GM19463 (cell line): ENCODE results near the gene BTLA.
A peak's percentile ranks its signal among the peaks of the same experiment; 100 is the strongest.
"Not testable (repeated sequence)": the region's sequence is repeated elsewhere in the genome, so short reads cannot be mapped to it uniquely, and the experiment has no call there.

Experiments
- ATAC-seq: cut with Tn5 transposase; IDR thresholded peaks from one replicate; pipeline ENCODE4 v1.9.1; 2021; ENCODE audit warnings: mild to moderate bottlenecking, moderate library complexity; ENCODE audit not compliant: unreplicated experiment

The BTLA gene, protein sequence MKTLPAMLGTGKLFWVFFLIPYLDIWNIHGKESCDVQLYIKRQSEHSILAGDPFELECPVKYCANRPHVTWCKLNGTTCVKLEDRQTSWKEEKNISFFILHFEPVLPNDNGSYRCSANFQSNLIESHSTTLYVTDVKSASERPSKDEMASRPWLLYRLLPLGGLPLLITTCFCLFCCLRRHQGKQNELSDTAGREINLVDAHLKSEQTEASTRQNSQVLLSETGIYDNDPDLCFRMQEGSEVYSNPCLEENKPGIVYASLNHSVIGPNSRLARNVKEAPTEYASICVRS

DNA sequence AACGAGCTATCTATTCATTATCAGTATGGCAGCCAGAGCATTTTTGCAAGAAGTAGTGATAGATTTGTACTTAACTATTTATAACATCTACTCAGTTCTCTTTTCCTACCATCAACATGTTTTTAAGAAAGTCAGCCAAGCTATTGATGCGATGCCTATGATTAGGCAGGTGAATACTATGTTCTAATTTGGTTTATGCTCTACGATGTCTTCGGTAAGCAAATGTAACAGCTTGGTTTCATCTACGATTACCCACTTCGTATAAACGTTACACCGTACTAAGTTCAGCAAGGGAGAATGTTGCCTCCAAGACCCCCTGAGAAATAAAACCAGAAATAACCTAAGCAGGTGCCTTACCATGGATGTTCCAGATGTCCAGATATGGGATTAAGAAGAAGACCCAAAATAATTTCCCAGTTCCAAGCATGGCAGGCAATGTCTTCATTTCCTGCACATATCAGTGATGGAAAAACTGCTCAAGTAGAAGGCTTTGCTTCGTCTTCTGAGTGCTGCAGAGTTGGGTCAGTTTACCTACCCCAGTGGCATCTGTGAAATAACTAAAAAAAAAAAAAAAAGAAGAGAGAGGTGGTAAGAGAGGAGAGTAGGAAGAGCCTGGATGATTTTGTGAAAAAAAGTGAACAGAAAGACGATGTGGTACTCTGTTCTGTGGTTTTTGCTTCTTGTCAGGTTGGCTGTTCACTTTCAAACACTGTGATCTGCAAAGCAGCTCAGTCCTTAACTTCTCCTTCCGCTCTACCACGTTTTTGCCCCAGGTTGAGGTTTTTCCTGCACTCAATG, at the start of gene BTLA:
Gene BTLA, minus strand, starts transcription at position 559 of the 798 bp plus-strand sequence. Its CDS starts 114 bp downstream, at position 445.
- peak; percentile 63 for ATAC-seq

DNA sequence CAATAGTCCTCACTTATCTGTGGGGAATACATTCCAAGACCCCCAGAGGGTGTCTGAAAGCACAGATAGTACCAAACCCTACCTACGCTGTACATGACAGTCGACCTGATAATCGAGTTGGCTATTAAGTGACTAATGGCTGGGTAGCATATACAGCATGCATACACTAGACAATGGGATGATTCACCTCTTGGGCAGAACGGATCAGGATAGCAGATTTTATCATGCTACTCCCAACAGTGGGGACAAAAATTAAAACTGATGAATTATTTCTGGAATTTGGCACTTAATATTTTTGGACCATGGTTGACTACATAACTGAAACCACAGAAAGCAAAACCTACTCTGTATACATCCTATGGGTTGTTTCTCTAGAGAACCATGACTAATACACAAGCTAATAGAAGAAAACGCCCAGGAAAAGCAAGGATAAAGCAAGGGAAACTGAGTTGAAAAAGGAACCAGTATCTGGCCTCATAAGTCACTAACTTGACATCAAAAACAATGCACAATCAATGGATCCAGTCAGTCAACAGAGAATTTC, 47.0 kb upstream of the BTLA start:
- no peak for ATAC-seq

DNA sequence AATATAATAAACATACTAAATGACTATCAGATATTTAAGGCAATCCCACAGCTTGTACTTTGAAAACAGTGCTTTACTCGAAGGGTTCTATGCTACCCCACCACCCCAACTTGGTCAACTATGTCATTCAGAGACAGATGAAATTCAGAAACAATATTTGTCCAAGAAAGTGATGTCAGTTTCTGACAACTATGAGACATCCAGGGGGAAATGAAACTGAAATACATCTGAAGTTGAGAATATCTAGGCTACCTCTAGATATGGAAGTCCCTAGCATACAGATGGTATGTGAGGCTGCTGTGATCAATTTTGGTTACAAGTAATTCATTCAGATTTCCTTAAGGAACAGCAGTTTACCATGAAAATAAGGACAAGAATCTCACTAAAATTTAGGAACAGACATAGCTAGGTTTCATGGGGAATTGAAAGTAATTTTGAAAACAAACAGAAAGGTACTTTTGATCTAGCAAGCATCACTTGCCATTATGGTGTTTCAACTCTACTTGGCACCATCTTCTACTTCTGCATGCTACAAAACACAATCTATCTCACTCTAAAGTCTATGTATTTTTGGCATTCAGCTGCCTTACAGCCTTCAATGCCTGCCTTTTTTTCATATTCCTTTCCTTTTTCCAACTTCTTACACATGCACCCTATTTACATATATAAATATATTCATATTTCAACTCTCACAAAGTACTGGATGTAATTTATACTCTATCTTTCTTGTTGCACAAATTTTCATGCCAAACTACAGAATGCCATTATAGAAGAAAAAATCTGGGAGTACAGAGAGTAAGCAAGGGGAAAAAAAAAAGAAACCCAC, 40.8 kb upstream of the BTLA start:
- ATAC-seq, result peak; percentile 95

DNA sequence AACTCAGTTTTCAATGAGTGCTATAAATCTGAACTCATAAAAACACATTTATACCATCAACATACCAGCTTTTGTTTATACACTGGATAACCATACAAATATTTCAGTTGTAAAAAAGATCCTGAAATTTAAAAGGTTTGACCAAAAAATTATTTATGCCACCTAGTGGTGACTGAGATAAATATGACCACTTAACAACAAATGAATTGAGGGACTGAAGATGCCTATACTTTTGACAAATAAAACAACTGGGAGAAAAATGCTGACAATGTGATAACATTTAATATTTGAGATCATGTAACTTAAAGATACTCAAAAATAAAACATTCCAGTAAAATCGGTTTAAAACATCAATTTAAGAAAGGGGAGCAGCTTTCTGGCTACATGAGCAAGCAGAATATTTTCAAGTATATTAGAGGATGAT, 32.1 kb upstream of the BTLA start:
- no peak for ATAC-seq

DNA sequence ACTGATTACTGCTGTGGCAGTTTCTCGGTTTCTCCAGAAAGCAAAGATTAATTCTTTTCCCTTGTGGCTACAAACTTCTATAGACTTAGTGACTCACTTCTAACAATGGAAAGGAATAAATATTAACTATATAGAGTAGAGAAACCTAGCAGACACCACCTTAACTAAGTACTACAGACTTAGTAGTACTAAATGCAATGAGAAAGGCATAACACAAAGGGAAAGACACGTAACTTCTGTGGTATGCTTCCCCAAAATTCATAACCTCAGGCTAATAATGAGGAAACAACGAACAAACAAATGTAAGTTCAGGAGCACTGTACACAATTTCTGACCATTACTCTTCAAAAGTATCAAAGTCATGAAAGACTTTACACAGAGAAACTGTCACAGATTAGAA, 31.3 kb upstream of the BTLA start:
- ATAC-seq, result no peak

DNA sequence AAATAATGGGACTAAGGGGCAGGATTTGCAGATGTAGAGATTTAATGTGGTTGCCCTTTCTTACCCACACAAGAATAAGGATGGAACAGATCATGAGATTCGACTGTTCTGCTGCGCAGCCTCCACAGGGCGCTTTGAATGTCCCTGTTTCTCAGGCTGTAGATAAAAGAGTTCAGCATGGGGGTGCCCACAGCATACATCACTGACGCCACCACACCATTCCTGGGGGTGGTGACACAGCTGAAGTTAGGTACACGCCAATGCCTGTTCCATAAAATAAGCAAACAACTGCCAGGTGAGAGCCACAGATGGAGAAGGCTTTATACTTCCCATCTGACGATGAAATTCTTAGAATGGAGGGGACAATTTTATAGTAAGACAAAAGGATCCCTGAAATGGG, 24.9 kb upstream of the BTLA start:
- ATAC-seq, result not testable (repeated sequence)

DNA sequence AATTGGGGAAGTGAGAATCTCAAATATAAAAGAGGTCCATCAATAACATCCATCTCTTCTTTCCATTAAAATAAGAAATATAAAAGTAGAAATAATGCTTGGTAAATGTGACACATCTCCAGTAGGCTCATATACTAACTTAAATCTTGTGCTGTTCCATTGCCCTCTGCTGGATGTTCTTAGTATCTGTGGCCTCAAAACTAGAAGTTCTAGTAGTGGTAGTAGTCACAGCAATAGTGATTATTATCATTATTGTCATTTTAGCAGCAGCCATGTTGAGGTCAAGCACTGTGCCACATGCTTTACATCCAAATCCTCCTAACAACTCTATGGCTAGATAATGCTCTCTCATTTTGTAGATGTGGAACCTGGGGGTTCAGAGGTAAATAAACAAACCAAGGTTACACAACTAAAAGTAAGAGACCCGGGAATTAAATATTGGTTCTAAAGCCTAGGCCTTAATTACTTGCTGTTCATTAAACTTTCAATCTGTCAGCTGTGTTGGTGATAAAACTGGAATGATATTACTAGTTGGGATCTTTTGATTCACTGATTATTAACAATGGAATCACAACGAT, 20.2 kb upstream of the BTLA start:
- ATAC-seq, result peak; percentile 31

DNA sequence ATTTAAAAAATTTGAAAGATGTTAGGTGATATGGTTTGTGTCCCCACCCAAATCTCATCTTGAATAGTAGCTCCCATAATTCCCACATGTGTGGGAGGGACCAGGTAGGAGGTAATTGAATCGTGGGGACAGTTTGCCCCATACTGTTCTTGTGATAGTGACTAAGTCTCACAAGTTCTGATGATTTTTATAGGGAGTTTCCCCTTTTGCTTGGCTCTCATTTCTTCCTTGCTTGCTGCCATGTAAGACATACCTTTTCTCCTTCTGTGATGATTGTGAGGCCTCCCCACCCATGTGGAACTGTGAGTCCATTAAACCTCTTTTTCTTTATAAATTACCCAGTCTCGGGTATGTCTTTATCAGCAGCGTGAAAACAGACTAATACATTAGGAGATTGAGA, 19.7 kb upstream of the BTLA start:
- ATAC-seq, result not testable (repeated sequence)

DNA sequence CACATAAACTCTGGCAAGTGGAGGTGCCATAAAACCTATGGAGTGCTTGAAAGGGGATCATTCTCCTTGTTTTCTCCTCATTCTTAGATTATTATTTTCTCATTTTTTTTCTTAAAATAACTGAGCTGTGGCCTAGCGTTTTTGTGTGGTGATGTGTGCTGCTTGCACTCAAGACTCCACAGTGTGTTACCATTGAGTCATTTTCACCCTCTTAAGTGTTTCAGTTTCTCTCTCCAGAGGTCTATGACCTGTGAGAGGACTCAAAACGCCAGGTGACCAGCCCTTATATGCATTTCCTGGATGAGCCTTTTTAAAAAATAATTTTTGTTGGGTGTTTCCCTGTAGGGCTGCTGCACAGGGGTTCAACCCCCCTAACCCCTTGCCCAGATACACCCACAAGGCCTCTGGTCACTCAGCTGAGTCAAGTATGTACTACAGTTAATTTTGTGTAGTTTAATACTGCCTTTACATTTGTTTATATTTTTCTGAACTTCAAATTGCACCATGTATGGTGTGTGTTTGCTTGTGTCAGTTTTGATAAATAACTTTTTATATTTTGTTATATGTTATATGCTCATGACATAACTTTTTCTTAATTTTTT, 15.4 kb upstream of the BTLA start:
- peak; percentile 100 for ATAC-seq

DNA sequence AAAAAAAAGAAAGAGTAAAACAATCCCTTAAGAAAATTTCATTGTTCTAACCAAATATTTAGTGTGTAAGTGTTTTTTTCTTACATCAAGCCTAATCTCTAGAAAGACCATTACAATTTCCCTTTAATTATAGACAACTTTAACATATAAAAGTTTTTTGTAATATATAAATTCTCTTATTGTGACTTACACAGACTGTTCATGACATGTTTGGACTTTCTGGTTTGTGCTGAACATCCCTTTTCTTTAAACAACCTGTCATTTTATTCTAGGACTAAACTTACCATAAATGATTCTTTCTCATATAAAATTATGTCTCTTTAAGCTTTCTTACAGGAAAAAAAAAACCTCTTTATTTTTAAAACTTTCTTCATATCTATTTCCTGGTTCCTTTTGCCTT, 13.0 kb upstream of the BTLA start:
- no peak for ATAC-seq

DNA sequence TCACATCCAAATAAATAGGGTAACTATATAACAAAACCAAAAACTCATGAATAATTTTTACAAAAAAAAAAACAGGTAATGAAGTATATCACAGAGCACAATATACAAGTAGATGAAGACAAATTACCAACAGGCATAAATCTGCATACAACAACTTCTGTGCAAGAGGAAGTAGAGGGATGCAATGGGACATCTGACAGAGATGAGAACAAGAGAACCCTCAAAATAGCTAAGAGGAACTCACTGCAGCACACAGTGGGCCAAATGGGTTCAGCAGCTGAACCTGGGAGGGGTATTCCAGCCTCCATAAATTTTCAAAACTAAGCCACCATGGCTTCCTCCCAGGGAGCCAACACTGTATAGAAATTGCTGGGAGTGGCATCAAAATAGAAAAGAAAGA, 9.6 kb upstream of the BTLA start:
- no peak for ATAC-seq

DNA sequence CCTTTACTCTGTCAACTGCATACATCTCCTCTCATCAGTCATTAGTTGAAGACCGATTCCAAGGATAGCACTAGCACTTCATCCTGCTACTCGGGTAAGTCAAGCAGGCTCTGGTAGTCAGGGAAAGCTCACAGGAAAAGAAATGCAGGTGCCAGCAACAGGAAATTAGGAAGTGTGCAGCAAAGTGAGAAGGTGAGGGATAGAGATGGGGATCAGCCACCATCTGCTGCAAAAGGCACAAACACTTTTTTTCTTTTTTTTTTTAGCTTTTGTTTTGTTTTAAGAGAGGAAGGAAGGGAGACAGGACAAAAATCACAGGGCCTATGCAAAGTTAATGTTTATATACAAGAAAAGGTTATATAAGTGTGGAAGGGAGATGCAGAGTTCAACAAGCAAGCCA, 9.0 kb upstream of the BTLA start:
- no peak for ATAC-seq

DNA sequence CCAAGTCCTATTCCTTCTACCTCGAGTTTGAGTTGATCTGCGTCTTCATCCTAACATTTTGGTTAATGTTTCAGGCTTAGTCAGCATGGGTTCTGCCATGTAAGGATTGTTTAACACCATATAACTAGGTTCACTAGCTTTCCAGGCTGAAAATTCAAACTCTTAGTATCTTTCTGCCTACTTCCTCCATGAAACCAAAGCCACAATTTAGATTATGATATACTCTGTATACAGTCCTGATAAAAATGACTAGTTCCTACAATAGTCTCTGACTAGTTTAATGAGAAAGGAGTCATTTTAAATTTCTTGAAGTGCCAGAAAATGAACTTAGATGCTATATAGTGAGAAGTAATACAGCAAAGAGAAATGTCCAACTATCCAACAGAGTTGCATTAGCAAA, 6.6 kb upstream of the BTLA start:
- ATAC-seq, result no peak

DNA sequence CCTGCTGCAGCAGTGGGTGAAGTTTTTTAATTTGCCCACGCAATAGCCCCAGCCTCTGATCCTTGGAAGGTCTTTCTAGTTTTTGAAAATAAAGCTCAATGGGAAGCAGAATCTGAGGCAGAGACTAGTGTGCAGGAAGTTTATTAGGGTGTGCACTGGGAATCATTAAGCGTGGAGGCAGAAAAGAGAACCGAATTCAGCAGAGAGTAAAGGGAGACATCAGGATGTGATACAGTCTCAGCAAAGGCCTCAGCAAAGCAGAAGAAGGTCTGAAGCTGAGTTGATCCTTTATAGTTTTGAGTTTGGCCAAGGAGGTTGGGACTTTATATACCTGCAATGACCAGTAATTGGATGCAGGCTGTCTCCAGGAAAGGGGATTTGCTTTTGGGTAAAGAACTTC, 4.9 kb upstream of the BTLA start:
- no peak for ATAC-seq

DNA sequence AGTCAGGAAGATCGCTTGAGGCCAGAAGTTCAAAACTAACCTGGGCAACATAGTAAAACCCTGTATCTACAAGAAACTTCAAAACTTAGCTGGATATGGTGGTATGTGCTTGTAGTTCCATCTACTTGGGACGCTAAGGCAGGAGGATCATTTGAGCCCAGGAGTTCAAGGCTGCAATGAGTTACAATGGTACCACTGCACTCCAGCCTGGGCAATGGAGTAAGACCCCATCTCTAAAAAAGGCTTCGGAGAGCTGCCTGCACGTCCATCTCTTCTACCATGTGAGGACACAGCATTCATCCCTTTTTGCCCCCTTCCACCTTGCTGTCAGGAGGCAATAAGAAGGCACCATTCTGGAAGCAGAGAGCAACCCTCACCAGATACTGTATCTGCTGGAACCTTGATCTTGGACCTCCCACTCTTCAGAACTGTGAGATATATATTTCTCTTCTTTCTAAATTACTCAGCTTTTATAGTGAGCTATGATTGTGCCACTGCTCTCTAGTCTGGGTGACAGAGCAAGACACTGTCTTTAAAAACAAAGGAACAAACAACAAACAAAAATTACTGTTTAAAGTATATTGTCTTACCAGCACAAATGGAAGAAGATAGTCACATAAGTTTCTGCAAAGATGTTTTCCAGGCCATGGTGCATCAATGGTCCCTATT, 4.2 kb upstream of the BTLA start:
- no peak for ATAC-seq

DNA sequence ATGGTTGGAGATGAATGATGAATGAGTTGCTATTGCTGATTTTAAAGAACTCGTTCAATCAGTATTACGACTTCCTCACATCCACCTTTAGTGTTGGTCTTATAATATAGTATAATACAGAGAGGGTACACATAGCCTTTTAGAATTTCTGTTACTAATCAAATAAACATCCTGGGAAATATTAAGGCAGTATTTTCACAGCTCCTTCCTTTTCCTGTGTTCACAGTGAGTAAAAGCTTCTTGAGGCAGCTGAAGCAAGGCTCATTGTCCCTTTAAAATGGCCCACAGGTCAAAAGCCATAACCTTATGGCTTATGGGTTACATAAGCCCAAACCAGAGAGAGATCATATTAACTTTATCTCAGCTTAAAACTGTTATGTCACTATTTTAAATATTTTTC, 1.3 kb upstream of the BTLA start:
- ATAC-seq, result no peak

DNA sequence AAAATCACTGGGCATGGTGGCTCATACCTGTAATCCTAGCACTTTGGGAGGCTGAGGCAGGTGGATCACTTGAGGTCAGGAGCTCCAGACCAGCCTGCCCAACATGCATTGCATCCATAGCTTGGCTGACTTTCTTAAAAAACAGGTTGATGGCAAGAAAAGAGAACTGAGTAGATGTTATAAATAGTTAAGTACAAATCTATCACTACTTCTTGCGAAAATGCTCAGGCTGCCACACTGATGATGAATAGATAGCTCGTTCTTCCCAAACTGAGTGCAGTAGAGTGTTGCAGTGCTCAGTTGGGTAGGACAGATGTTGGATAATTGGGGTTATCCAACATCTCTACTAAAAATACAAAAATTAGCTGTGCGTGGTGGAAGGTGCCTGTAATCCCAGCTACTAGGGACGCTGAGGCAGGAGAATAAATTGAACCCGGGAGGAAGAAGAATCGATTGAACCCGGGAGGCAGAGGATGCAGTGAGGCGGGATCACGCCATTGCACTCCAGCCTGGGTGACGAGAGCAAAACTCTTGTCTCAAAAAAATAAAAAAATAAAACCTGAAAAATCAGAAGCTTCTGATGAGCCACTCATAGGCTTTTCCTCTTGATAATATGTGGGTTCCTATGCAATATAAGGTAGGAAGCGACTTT, 1.2 kb downstream of the BTLA start:
- no peak for ATAC-seq

DNA sequence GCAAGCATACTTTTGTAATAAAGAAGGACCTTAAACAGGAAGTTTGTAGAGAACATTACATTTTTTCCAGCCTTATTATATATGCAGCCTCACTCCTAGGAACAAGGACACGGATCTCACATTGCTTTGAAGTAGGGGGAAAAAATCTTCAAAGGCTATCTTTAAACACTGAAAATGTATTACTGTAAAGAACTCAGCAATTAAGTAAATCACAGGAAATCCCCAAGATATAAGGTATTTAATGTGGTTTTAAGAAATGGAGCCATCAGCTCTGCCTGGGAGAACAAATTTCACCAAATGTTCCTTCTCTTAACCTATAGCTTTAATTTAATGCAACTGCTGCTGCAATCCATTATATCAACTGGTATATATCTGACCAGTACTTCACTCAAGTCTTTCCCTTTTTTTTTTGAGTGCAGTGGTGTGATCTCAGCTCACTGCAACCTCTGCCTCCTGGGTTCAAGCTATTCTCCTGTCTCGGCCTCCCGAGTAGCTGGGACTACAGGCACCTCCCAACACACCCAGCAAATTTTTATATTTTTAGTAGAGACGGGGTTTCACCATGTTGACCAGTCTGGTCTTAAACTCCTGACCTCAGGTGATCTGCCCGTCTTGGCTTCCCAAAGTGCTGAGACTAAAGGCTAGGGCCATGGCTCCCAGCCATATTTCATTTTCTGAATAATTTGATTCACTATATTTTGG, 2.8 kb downstream of the BTLA start:
- ATAC-seq, result no peak

DNA sequence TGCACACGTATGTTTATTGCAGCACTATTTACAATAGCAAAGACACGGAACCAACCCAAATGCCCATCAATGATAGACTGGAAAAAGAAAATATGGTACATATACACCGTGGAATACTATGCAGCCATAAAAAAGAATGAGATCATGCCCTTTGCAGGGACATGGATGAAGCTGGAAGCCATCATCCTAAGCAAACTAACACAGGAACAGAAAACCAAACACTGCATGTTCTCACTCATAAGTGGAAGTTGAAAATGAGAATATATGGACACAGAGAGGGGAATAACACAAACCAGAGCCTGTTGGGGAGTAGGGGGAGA, 4.9 kb downstream of the BTLA start:
- not testable (repeated sequence) for ATAC-seq
